Activated T-helper 2 cell treated with anti-CD3 and anti-CD28 coated beads, Interferon-gamma antibody, Interleukin-2, Interleukin-4, amounts not matched to agents 10 μg/mL and 5 μg/mL and 100 μg/mL, durations not matched to agents 14 hours and 24 hours and 36 hours (primary cell): ENCODE measurements around the gene PIK3C2G. TPM values are rescaled to one million over a fixed set of nuclear protein-coding genes. Genes with fewer than 3 reads are reported as not detected.

Source experiments
- DNase-seq: peaks from one replicate; pipeline ENCODE4 v3.0.0; 2021; ENCODE audit warnings: low spot score
- H3K27ac Mint-ChIP-seq: one replicate; pipeline ENCODE4 v1.8.0; 2021; ENCODE audit warnings: mixed read lengths
- H3K27me3 Mint-ChIP-seq: one replicate; pipeline ENCODE4 v1.8.0; 2021; ENCODE audit warnings: low read depth, mixed read lengths
- H3K36me3 Mint-ChIP-seq: one replicate; pipeline ENCODE4 v1.8.0; 2021; ENCODE audit warnings: low read depth, mixed read lengths
- H3K4me1 Mint-ChIP-seq: one replicate; pipeline ENCODE4 v1.8.0; 2021; ENCODE audit warnings: low read depth, mixed read lengths
- H3K4me3 Mint-ChIP-seq: one replicate; pipeline ENCODE4 v1.8.0; 2021; ENCODE audit warnings: low read depth, mild to moderate bottlenecking, moderate library complexity, mixed read lengths
- H3K9me3 Mint-ChIP-seq: one replicate; pipeline ENCODE4 v1.8.0; 2021; ENCODE audit warnings: mixed read lengths
- intact Hi-C: fragments of 100-400 bp; cut with micrococcal nuclease; formaldehyde crosslinking; loops from one replicate; pipeline ENCODE4 v1.15.1; 2023
- total RNA-seq: library from RNA; stranded (reverse); gene quantifications from 2 replicates; pipeline ENCODE4 v1.2.3, GENCODE V29; 2022

The PIK3C2G gene
- total RNA-seq, 1 donor from 2014 or later = not detected

DNA sequence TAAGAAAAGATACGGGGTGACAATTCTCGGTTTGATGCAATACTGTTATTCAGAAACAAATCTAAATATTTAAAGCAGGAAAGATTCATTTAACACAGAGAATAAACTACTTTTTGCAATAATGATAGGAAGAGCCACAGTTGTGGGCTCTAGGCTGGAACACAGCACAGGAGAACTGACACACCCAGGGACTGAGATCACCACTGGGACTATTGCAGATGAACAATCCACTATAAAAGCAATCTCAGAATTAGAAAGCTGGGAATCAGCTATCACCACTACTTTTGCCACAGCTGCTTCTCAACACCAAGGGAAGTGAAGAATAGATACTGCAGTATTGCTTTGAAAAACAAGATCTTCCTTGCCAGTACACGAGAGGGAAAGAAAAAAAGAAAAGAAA is 4.1 kb upstream of the PIK3C2G start:
- Mint-ChIP-seq H3K4me3 (no peak overlapping the region), H3K4me1 (no peaks in the 10 kb centered on the region), H3K9me3 (peaks cover 5% of the 10 kb centered on the region), H3K27ac (no peak overlapping the region), H3K27me3 (no peaks in the 10 kb centered on the region), H3K36me3 (no peaks in the 10 kb centered on the region)
- intact Hi-C loops = no loop called here
- no peak for DNase-seq

DNA sequence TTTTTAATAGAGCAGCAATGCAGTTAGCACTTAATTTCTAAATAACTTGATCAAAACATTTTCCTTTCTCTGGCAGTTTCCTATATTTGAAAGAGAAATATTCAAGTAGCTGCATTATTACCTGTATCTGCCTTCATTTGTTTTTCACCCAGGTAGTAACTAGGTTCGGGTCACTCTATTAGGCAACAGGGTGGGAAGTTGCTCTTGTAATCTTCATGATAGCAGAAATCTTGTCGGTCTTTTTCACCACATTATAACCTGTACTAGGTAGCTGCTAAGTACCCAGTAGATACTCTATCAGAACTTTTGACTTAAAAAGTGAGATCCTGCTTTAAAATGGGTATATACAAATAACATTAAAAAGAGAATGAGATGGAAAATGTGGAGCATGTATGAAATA is 2.4 kb upstream of the PIK3C2G start:
- Mint-ChIP-seq H3K9me3 (peaks cover 5% of the 10 kb centered on the region), H3K27me3 (no peaks in the 10 kb centered on the region), H3K36me3 (no peaks in the 10 kb centered on the region), H3K27ac (no peak overlapping the region), H3K4me1 (no peaks in the 10 kb centered on the region), H3K4me3 (no peak overlapping the region)
- intact Hi-C loops = no loop called here
- DNase-seq = no peak

DNA sequence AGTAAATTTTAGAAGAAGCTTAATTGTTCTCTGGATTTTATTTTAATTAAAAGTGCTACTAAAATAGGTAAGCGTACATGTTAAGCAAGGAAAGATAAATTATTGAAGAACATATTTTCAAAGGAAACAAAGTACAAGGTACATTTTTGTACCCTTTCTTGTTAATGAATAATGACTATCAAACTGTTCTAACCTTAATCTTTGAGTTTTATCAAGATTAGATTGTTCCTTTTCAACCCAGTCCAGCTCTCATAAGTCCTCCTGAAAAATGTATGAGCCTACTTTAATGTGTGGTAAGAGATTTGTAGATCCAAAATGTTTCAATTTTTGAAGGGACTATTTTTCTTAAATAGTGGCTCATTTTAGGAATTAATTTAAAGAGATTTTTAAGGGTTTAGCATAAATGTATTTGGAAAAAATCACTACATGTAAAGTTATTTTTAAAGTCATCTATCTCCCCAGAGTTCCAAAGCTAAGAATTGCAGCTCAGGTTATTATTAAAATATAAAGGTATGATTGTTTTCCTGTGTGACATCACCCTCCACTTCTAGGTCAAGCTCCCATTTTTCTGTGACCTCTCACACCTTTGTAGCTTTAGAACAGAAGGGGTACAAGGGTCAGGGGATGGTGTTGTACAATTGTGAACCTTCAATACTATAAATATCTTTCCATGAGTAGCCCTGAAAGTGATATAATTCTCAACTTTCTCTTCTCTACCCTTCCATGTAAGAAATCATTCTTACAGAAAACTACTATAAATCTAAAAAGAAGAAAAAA is 1.2 kb upstream of the PIK3C2G start:
- Mint-ChIP-seq H3K27me3 (no peaks in the 10 kb centered on the region), H3K4me1 (no peaks in the 10 kb centered on the region), H3K9me3 (peaks cover 5% of the 10 kb centered on the region), H3K36me3 (no peaks in the 10 kb centered on the region), H3K27ac (no peak overlapping the region), H3K4me3 (no peak overlapping the region)
- intact Hi-C loops = no loop called here
- DNase-seq = no peak

DNA sequence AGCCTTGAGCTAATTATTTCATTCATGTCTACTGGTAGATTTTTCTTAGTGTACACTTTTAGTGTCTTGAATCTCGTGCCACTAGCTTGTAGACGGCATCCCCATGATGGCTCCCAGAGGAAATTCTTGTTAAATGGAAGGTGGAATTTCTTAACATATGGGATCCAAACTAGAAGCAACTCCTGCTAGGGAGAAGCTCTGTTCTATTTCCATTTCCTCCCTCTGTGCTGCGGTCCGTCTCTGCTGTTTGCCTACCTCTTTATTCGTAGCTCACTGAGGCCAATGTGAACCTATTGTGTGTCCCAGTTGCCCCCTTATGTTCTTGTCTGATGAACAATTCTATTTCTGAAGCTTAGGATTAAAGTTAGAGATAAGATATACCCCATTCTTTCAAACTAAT is 588 bp downstream of the PIK3C2G start:
- H3K27ac Mint-ChIP-seq = no peak overlapping the region
- no peak overlapping the region for H3K4me3 Mint-ChIP-seq
- no peaks in the 10 kb centered on the region for H3K27me3 Mint-ChIP-seq
- H3K36me3 Mint-ChIP-seq = no peaks in the 10 kb centered on the region
- no peak for DNase-seq
- no peaks in the 10 kb centered on the region for H3K4me1 Mint-ChIP-seq
- intact Hi-C loops = no loop called here
- peaks cover 1% of the 10 kb centered on the region for H3K9me3 Mint-ChIP-seq

- no peaks in the 10 kb centered on the region for H3K9me3 Mint-ChIP-seq
- H3K4me1 Mint-ChIP-seq = no peaks in the 10 kb centered on the region
- intact Hi-C loops = no loop called here
- H3K36me3 Mint-ChIP-seq = no peaks in the 10 kb centered on the region
- H3K27ac Mint-ChIP-seq = no peak overlapping the region
- H3K4me3 Mint-ChIP-seq = no peak overlapping the region
- DNase-seq = no peak
- no peaks in the 10 kb centered on the region for H3K27me3 Mint-ChIP-seq
Measured at GRCh38 chr12:18262514-18262913, 1.2 kb downstream of the PIK3C2G start.

GRCh38 chr12:18264581-18265075 is 3.3 kb downstream of the PIK3C2G start:
- no peaks in the 10 kb centered on the region for H3K4me1 Mint-ChIP-seq
- no peaks in the 10 kb centered on the region for H3K27me3 Mint-ChIP-seq
- no peaks in the 10 kb centered on the region for H3K36me3 Mint-ChIP-seq
- H3K4me3 Mint-ChIP-seq = no peak overlapping the region
- H3K27ac Mint-ChIP-seq = no peak overlapping the region
- no peaks in the 10 kb centered on the region for H3K9me3 Mint-ChIP-seq
- DNase-seq = no peak
- intact Hi-C loops = no loop called here

- no peak for DNase-seq
- Mint-ChIP-seq H3K36me3 (no peaks in the 10 kb centered on the region), H3K4me3 (no peak overlapping the region), H3K4me1 (no peaks in the 10 kb centered on the region), H3K9me3 (peaks cover under 1% of the 10 kb centered on the region), H3K27ac (no peak overlapping the region), H3K27me3 (no peaks in the 10 kb centered on the region)
- intact Hi-C loops = no loop called here
Measured at GRCh38 chr12:18267427-18268099, 6.2 kb downstream of the PIK3C2G start.

GRCh38 chr12:18270958-18271460 is 9.7 kb downstream of the PIK3C2G start:
- Mint-ChIP-seq H3K36me3 (no peaks in the 10 kb centered on the region), H3K27me3 (no peaks in the 10 kb centered on the region), H3K4me1 (no peaks in the 10 kb centered on the region), H3K27ac (no peak overlapping the region), H3K4me3 (no peak overlapping the region), H3K9me3 (peaks cover 9% of the 10 kb centered on the region)
- DNase-seq = no peak
- intact Hi-C loops = no loop called here

- no peak overlapping the region for H3K4me3 Mint-ChIP-seq
- no peaks in the 10 kb centered on the region for H3K36me3 Mint-ChIP-seq
- no peak for DNase-seq
- H3K4me1 Mint-ChIP-seq = no peaks in the 10 kb centered on the region
- no peak overlapping the region for H3K27ac Mint-ChIP-seq
- H3K27me3 Mint-ChIP-seq = no peaks in the 10 kb centered on the region
- intact Hi-C loops = no loop called here
- H3K9me3 Mint-ChIP-seq = peaks cover 20% of the 10 kb centered on the region
Measured at GRCh38 chr12:18275981-18276380, 14.7 kb downstream of the PIK3C2G start.

DNA sequence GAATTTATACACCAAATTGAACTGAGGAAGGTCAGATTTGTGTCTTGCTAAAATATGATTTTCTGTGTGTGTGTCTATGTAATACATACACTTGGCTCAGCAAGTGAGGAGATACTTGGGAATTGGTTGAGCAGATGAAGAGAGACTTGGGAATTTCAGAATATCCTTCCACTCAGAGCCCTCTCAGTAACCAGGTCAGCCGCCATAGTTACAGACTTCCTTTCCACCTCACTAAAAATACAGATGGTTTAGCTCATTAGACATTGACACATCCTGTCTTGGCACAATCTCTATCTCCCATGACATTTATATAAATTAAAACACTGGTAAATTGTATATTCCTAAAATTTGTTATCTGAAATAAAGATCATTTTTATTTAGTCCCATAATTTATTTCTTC is 15.9 kb downstream of the PIK3C2G start:
- no peaks in the 10 kb centered on the region for H3K27me3 Mint-ChIP-seq
- no peaks in the 10 kb centered on the region for H3K36me3 Mint-ChIP-seq
- no peak overlapping the region for H3K4me3 Mint-ChIP-seq
- peaks cover 26% of the 10 kb centered on the region for H3K9me3 Mint-ChIP-seq
- no peak overlapping the region for H3K27ac Mint-ChIP-seq
- H3K4me1 Mint-ChIP-seq = no peaks in the 10 kb centered on the region
- no peak for DNase-seq
- intact Hi-C loops = no loop called here

DNA sequence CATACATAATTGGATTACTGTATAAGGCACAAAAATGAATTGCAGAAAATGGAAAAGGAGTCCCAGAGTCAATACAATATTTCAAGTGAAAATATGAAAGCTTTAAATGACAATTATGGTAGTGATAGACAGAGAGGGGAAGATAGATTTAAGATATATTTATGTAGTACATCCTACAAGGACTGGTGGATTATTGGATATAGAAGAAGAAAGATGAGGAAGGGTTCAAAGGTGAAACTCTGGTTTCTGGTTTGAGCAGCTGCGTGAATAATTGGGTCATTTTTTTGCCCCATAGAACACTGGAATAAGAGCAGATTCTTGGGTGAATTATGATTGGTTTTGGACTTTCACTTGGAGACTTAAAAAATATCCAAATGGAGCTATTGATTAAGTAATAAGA is 19.4 kb downstream of the PIK3C2G start:
- intact Hi-C loops = no loop called here
- Mint-ChIP-seq H3K4me1 (no peaks in the 10 kb centered on the region), H3K4me3 (no peak overlapping the region), H3K27ac (no peak overlapping the region), H3K9me3 (peaks cover 38% of the 10 kb centered on the region), H3K36me3 (no peaks in the 10 kb centered on the region), H3K27me3 (no peaks in the 10 kb centered on the region)
- DNase-seq = no peak

GRCh38 chr12:18281941-18282340 is 20.6 kb downstream of the PIK3C2G start:
- H3K27ac Mint-ChIP-seq = no peak overlapping the region
- no peaks in the 10 kb centered on the region for H3K36me3 Mint-ChIP-seq
- peaks cover 40% of the 10 kb centered on the region for H3K9me3 Mint-ChIP-seq
- no peaks in the 10 kb centered on the region for H3K4me1 Mint-ChIP-seq
- H3K4me3 Mint-ChIP-seq = no peak overlapping the region
- DNase-seq = no peak
- H3K27me3 Mint-ChIP-seq = no peaks in the 10 kb centered on the region
- intact Hi-C loops = no loop called here

- intact Hi-C loops = no loop called here
- DNase-seq = no peak
- Mint-ChIP-seq H3K9me3 (peaks cover 43% of the 10 kb centered on the region), H3K4me3 (no peak overlapping the region), H3K36me3 (no peaks in the 10 kb centered on the region), H3K27ac (no peak overlapping the region), H3K27me3 (no peaks in the 10 kb centered on the region), H3K4me1 (no peaks in the 10 kb centered on the region)
Measured at GRCh38 chr12:18283831-18284230, 22.5 kb downstream of the PIK3C2G start.
